AG08396 (cell line): Measurements from ENCODE around the gene TREML4.

Experiments
- DNase-seq: peaks from one replicate; pipeline ENCODE4 v3.0.0; 2012; ENCODE audit warnings: low spot score, mixed read lengths

Gene TREML4

GRCh38 chr6:41255638-41256246, 27.6 kb downstream of the TREML4 start:
- DNase-seq: no peak

- DNase-seq: no peak
These were observed 28.2 kb downstream of the TREML4 start for GRCh38 chr6:41256383-41256782.

- no peak for DNase-seq
These were observed 29.4 kb downstream of the TREML4 start for GRCh38 chr6:41257369-41258195.

- no peak for DNase-seq
These were observed 30.0 kb downstream of the TREML4 start for GRCh38 chr6:41258196-41258493.

- DNase-seq: no peak
These were observed 34.3 kb downstream of the TREML4 start for GRCh38 chr6:41262401-41262800.

GRCh38 chr6:41263267-41263666, 35.1 kb downstream of the TREML4 start:
- no peak for DNase-seq

- no peak for DNase-seq
These were observed 38.4 kb downstream of the TREML4 start for GRCh38 chr6:41266541-41266940.

- no peak for DNase-seq
These were observed 40.3 kb downstream of the TREML4 start for GRCh38 chr6:41268478-41268877.

- no peak for DNase-seq
These were observed 41.0 kb downstream of the TREML4 start for GRCh38 chr6:41269166-41269565.

GRCh38 chr6:41269716-41270115, 41.6 kb downstream of the TREML4 start:
- DNase-seq: no peak

GRCh38 chr6:41271901-41272395, 43.8 kb downstream of the TREML4 start:
- no peak for DNase-seq

GRCh38 chr6:41272591-41273240, 44.6 kb downstream of the TREML4 start:
- no peak for DNase-seq

- DNase-seq: no peak
These were observed 45.6 kb downstream of the TREML4 start for GRCh38 chr6:41273714-41274113.

GRCh38 chr6:41274256-41274655, 46.1 kb downstream of the TREML4 start:
- DNase-seq: no peak

GRCh38 chr6:41275489-41275888, 47.3 kb downstream of the TREML4 start:
- no peak for DNase-seq

- no peak for DNase-seq
These were observed 49.5 kb downstream of the TREML4 start for GRCh38 chr6:41277605-41278004.

GRCh38 chr6:41278699-41279405, 50.7 kb downstream of the TREML4 start:
- DNase-seq: no peak

GRCh38 chr6:41280381-41281057, 52.4 kb downstream of the TREML4 start:
- DNase-seq: no peak

- no peak for DNase-seq
These were observed 55.5 kb downstream of the TREML4 start for GRCh38 chr6:41283600-41283999.

- DNase-seq: peak; percentile 21
These were observed 56.6 kb downstream of the TREML4 start for GRCh38 chr6:41284726-41285125.

GRCh38 chr6:41286544-41287346, 58.6 kb downstream of the TREML4 start, which contains the start of gene TREM1:
Gene TREM1 (minus strand): TSS chr6:41286682. CDS start chr6:41286655, 27 bp downstream.
- DNase-seq: no peak
